ENCODE data around the gene ITGAE. TPM values are rescaled to one million over a fixed set of nuclear protein-coding genes. Genes with fewer than 3 reads are reported as not detected.
"Not testable (repeated sequence)": the region's sequence is repeated elsewhere in the genome, so short reads cannot be mapped to it uniquely, and the experiment has no call there.

ITGAE gene
- total RNA-seq, 1 donor from 2014 or later, result 47.5 TPM

- DNase-seq (ENCODE audit: low spot score), result no peak
- Histone ChIP-seq H3K36me3 (no peaks in the 10 kb centered on the region), H3K4me1 (no peaks in the 10 kb centered on the region), H3K79me2 (ENCODE audit: low read depth) (peaks cover under 1% of the 10 kb centered on the region), H3F3A (ENCODE audit: low read depth) (peaks cover 7% of the 10 kb centered on the region), H4K20me1 (ENCODE audit: low read depth) (no peaks in the 10 kb centered on the region), H3K27ac (no peak overlapping the region), H3K27me3 (peaks cover 3% of the 10 kb centered on the region), H3K9ac (no peak overlapping the region), H3K9me3 (ENCODE audit: low read depth) (no peaks in the 10 kb centered on the region), H3K4me2 (no peak overlapping the region), H3K4me3 (no peak overlapping the region), H2AFZ (replicated peaks) (no peak overlapping the region)
- TF ChIP-seq EZH2 (IDR thresholded peaks at IDR 0.05), result no peak
- TF ChIP-seq CTCF (IDR thresholded peaks at IDR 0.05), result no peak
- TF ChIP-seq EZH2phosphoT487 (IDR thresholded peaks at IDR 0.05), result no peak
- no peak overlapping the region for H3K27ac Mint-ChIP-seq
- H3K4me3 Mint-ChIP-seq, result no peak overlapping the region
- peaks cover 7% of the 10 kb centered on the region for H3K36me3 Mint-ChIP-seq
- H3K27me3 Mint-ChIP-seq (ENCODE audit: insufficient read depth, low read depth), result peaks cover 7% of the 10 kb centered on the region
- peaks cover 19% of the 10 kb centered on the region for H3K4me1 Mint-ChIP-seq
- no peaks in the 10 kb centered on the region for H3K9me3 Mint-ChIP-seq
Measured at GRCh38 chr17:3732210-3732621, 68.8 kb downstream of the ITGAE start.

GRCh38 chr17:3730881-3731429 lies 70.0 kb downstream of the ITGAE start:
- no peak overlapping the region for H3K4me3 Mint-ChIP-seq
- no peak overlapping the region for H2AFZ ChIP-seq (replicated peaks)

GRCh38 chr17:3729881-3730280 lies 71.1 kb downstream of the ITGAE start:
- Histone ChIP-seq H2AFZ (replicated peaks) (no peak overlapping the region), H4K20me1 (ENCODE audit: low read depth) (peaks cover 4% of the 10 kb centered on the region), H3K4me1 (peaks cover 4% of the 10 kb centered on the region), H3K27ac (no peak overlapping the region), H3K79me2 (ENCODE audit: low read depth) (peaks cover 23% of the 10 kb centered on the region), H3K9ac (no peak overlapping the region), H3K9me3 (ENCODE audit: low read depth) (no peaks in the 10 kb centered on the region), H3K36me3 (peaks cover 13% of the 10 kb centered on the region), H3F3A (ENCODE audit: low read depth) (peaks cover 7% of the 10 kb centered on the region), H3K4me3 (no peak overlapping the region), H3K4me2 (no peak overlapping the region), H3K27me3 (no peaks in the 10 kb centered on the region)
- Mint-ChIP-seq H3K4me3 (no peak overlapping the region), H3K27ac (no peak overlapping the region), H3K9me3 (no peaks in the 10 kb centered on the region), H3K36me3 (peaks cover 22% of the 10 kb centered on the region), H3K27me3 (ENCODE audit: insufficient read depth, low read depth) (peaks cover 7% of the 10 kb centered on the region), H3K4me1 (peaks cover 30% of the 10 kb centered on the region)
- DNase-seq (ENCODE audit: low spot score), result no peak
- TF ChIP-seq CTCF (IDR thresholded peaks at IDR 0.05) (no peak), EZH2phosphoT487 (IDR thresholded peaks at IDR 0.05) (no peak), EZH2 (IDR thresholded peaks at IDR 0.05) (no peak)

More at GRCh38 chr17:3730881-3731429, 70.0 kb downstream of the ITGAE start:
- H3K27ac ChIP-seq, result no peak overlapping the region
- no peaks in the 10 kb centered on the region for H3K9me3 ChIP-seq (ENCODE audit: low read depth)
- H4K20me1 ChIP-seq (ENCODE audit: low read depth), result no peaks in the 10 kb centered on the region
- Mint-ChIP-seq H3K27me3 (ENCODE audit: insufficient read depth, low read depth) (peaks cover 4% of the 10 kb centered on the region), H3K36me3 (peaks cover 13% of the 10 kb centered on the region), H3K27ac (peak overlapping the region; percentile 53), H3K9me3 (no peaks in the 10 kb centered on the region), H3K4me1 (peaks cover 20% of the 10 kb centered on the region)
- H3K27me3 ChIP-seq, result no peaks in the 10 kb centered on the region
- H3K4me3 ChIP-seq, result no peak overlapping the region
- peaks cover 12% of the 10 kb centered on the region for H3K79me2 ChIP-seq (ENCODE audit: low read depth)
- H3K4me1 ChIP-seq, result no peaks in the 10 kb centered on the region
- H3K9ac ChIP-seq, result no peak overlapping the region
- peak overlapping the region; percentile 11 for H3K4me2 ChIP-seq
- peaks cover 7% of the 10 kb centered on the region for H3F3A ChIP-seq (ENCODE audit: low read depth)
- DNase-seq (ENCODE audit: low spot score), result no peak
- peaks cover 5% of the 10 kb centered on the region for H3K36me3 ChIP-seq
- TF ChIP-seq CTCF (IDR thresholded peaks at IDR 0.05) (no peak), EZH2 (IDR thresholded peaks at IDR 0.05) (no peak), EZH2phosphoT487 (IDR thresholded peaks at IDR 0.05) (no peak)

GRCh38 chr17:3728099-3728498 lies 72.9 kb downstream of the ITGAE start:
- H3K4me1 ChIP-seq; H3K4me2 ChIP-seq; H3K27me3 ChIP-seq; H3K9ac ChIP-seq; H3K9me3 ChIP-seq (ENCODE audit: low read depth); DNase-seq (ENCODE audit: low spot score); H3F3A ChIP-seq (ENCODE audit: low read depth); H3K27me3 Mint-ChIP-seq (ENCODE audit: insufficient read depth, low read depth); H2AFZ ChIP-seq (replicated peaks); H3K27ac Mint-ChIP-seq; H3K4me3 ChIP-seq; H3K4me3 Mint-ChIP-seq; H3K9me3 Mint-ChIP-seq; H3K27ac ChIP-seq: not testable (repeated sequence)
- Histone ChIP-seq H4K20me1 (ENCODE audit: low read depth) (peaks cover 11% of the 10 kb centered on the region), H3K79me2 (ENCODE audit: low read depth) (peaks cover 37% of the 10 kb centered on the region), H3K36me3 (peaks cover 13% of the 10 kb centered on the region)
- H3K4me1 Mint-ChIP-seq, result peaks cover 32% of the 10 kb centered on the region
- peaks cover 22% of the 10 kb centered on the region for H3K36me3 Mint-ChIP-seq
